GM12878 (cell line): Measurements from ENCODE around the gene NHS.

Experiments
- CTCF ChIP-seq, 3 experiments: IDR thresholded peaks in 2 of 3; conservative IDR thresholded peaks in 1 of 3; 2 replicates each; pipeline ENCODE4 v1.5.1; 2011; ENCODE audit warnings: low read depth in 3 of 3, low read length in 3 of 3, mild to moderate bottlenecking in 3 of 3, control low read depth in 2 of 3, moderate library complexity in 2 of 3, inconsistent platforms in 1 of 3, mixed read lengths in 1 of 3; ENCODE audit not compliant: control insufficient read depth in 2 of 3, insufficient read depth in 1 of 3; ENCODE audit errors: extremely low read depth in 1 of 3
- POLR2AphosphoS2 ChIP-seq: IDR thresholded peaks from 2 replicates; pipeline ENCODE4 v1.6.1; 2011; ENCODE audit warnings: low read depth, mild to moderate bottlenecking, low read length, improper control_type of control experiment, moderate library complexity
- SIN3A ChIP-seq: IDR thresholded peaks from 2 replicates; pipeline ENCODE4 v1.6.1; 2012; ENCODE audit warnings: low read depth, low read length, improper control_type of control experiment
- TF ChIP-seq, protein P1 (sequence below): fragments of 450-650 bp; IDR thresholded peaks from 2 replicates; pipeline ENCODE4 v1.6.1; 2017; ENCODE audit warnings: mild to moderate bottlenecking, low read depth, inconsistent platforms; ENCODE audit not compliant: poor library complexity, severe bottlenecking

DNA sequence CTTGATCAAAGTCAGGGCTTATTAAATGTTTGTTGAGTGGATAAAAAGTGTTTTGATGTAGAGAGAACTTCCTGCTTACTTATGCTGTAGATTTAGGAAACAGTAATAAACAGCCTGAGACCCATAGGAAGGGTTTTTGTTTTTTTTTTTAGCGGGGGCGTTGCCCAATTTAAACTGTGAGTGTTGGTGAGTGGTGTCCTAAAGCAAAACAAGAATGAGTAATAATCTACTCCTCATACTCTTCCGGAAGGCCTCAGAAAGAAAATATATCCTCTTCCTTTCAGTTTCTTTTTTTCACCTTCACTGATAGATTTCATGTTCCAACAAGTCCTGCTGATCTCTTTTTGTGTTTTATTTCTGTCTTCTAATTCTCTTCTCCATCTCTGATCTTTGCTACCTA lies 257.9 kb downstream of the NHS start:
- TF ChIP-seq SIN3A (no peak), POLR2AphosphoS2 (no peak), CTCF (IDR thresholded peaks at IDR 0.05 in 2 of 3, conservative IDR thresholded peaks at IDR 0.05 in 1 of 3; ENCODE audit: control insufficient read depth in 2 of 3, extremely low read depth in 1 of 3, insufficient read depth in 1 of 3, low read depth in 3 of 3, low read length in 3 of 3) (no peak)
- TF ChIP-seq, protein P1, sequence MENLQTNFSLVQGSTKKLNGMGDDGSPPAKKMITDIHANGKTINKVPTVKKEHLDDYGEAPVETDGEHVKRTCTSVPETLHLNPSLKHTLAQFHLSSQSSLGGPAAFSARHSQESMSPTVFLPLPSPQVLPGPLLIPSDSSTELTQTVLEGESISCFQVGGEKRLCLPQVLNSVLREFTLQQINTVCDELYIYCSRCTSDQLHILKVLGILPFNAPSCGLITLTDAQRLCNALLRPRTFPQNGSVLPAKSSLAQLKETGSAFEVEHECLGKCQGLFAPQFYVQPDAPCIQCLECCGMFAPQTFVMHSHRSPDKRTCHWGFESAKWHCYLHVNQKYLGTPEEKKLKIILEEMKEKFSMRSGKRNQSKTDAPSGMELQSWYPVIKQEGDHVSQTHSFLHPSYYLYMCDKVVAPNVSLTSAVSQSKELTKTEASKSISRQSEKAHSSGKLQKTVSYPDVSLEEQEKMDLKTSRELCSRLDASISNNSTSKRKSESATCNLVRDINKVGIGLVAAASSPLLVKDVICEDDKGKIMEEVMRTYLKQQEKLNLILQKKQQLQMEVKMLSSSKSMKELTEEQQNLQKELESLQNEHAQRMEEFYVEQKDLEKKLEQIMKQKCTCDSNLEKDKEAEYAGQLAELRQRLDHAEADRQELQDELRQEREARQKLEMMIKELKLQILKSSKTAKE = no peak
